Panc1 (cell line): ENCODE results near the gene CWF19L1.

Experiments
- CTCF ChIP-seq: fragments of 450-650 bp; IDR thresholded peaks from 2 replicates; pipeline ENCODE4 v1.5.1; 2017; ENCODE audit warnings: mild to moderate bottlenecking
- POLR2AphosphoS5 ChIP-seq: IDR thresholded peaks from 2 replicates; pipeline ENCODE4 v1.6.1; 2012; ENCODE audit warnings: mild to moderate bottlenecking, low read depth, low read length, moderate library complexity
- REST ChIP-seq, 2 experiments: IDR thresholded peaks; 2 replicates each; pipeline ENCODE4 v1.6.1; 2011 to 2012; ENCODE audit warnings: low read depth in 2 of 2, control low read depth in 1 of 2, low read length in 1 of 2, mild to moderate bottlenecking in 1 of 2, moderate library complexity in 1 of 2; ENCODE audit not compliant: insufficient read depth in 1 of 2
- TCF7L2 ChIP-seq: IDR thresholded peaks from 2 replicates; pipeline ENCODE4 v1.6.1; 2011; ENCODE audit warnings: mild to moderate bottlenecking, low read depth, low read length, inconsistent platforms

- TF ChIP-seq CTCF (no peak), REST (IDR thresholded peaks at IDR 0.05; ENCODE audit: insufficient read depth in 1 of 2, low read depth in 2 of 2, low read length in 1 of 2) (no peak), POLR2AphosphoS5 (no peak), TCF7L2 (no peak)
These were observed 75.1 kb downstream of the CWF19L1 start for GRCh38 chr10:100192350-100192749.
